B cell (primary cell): ENCODE data around the gene FUT3.

Experiments used
- CTCF ChIP-seq: fragments of 200-600 bp; IDR thresholded peaks from one replicate; pipeline ENCODE4 v1.8.0; 2022; ENCODE audit warnings: antibody characterized with exemption, mild to moderate bottlenecking
- EZH2 ChIP-seq: IDR thresholded peaks from 2 replicates; pipeline ENCODE4 v1.6.1; 2012; ENCODE audit warnings: borderline replicate concordance, low read depth, mild to moderate bottlenecking, moderate library complexity, low read length; ENCODE audit not compliant: insufficient read depth, poor library complexity, severe bottlenecking

- TF ChIP-seq CTCF (no peak), EZH2 (no peak)
Measured at GRCh38 chr19:5896365-5897076, 45.3 kb upstream of the FUT3 start.
